GM19397 (cell line): ENCODE measurements around the gene GEMIN5.

Source experiments
- ATAC-seq: cut with Tn5 transposase; IDR thresholded peaks from one replicate; pipeline ENCODE4 v1.9.1; 2021; ENCODE audit warnings: mild to moderate bottlenecking, moderate library complexity; ENCODE audit not compliant: unreplicated experiment

The GEMIN5 gene

DNA sequence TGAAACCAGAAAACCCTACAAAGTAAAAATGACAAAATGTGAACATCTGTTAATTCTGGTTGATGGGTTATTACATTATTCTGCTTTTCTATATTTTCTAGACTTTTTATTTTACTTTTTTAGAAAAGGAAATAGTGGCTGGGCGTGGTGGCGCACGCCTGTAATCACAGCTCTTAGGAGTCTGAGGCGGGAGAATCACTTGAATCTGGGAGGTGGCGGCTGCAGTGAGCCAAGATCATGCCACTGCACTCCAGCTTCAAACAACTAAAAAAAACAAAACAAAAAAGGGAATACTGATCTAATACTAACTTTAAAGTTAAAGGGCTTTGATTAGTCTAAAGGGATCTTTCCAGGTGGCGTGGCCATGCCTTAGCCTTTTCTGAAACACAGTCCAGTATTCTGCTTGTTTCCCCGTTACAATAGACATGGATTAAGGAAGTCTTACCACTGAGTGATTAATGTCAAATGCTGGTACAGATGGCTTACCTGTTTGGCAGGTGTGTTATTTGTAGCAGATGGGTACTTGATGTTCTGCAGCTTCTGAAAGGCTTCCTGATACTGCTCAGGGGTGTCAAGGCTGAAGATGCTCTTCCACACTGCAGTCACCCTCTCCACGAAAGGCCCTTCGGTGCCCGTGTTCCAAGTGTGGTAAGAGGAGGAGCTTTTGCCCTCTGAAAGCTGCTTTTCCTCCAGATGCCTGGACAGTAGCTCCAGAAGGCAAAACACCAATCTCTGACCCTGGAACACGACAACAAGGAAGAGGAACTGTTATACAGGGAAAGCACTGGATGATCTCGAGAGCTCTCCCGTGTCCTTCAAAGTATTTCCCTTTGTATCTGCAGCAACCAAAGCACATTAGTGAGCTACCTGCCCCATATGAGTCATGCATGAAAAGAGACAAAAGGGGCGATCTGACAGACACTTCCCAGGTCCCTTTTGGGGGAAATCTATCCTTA, 42.1 kb downstream of the GEMIN5 start:
- ATAC-seq = no peak

GRCh38 chr5:154893381-154893780, 44.6 kb downstream of the GEMIN5 start:
- ATAC-seq = no peak

- ATAC-seq = no peak
Measured at GRCh38 chr5:154892369-154892771, 45.6 kb downstream of the GEMIN5 start.

- ATAC-seq = no peak
Measured at GRCh38 chr5:154885439-154885838, 52.6 kb downstream of the GEMIN5 start.

- no peak for ATAC-seq
Measured at GRCh38 chr5:154884424-154884823, 53.6 kb downstream of the GEMIN5 start.

GRCh38 chr5:154881986-154882385, 56.0 kb downstream of the GEMIN5 start:
- no peak for ATAC-seq

DNA sequence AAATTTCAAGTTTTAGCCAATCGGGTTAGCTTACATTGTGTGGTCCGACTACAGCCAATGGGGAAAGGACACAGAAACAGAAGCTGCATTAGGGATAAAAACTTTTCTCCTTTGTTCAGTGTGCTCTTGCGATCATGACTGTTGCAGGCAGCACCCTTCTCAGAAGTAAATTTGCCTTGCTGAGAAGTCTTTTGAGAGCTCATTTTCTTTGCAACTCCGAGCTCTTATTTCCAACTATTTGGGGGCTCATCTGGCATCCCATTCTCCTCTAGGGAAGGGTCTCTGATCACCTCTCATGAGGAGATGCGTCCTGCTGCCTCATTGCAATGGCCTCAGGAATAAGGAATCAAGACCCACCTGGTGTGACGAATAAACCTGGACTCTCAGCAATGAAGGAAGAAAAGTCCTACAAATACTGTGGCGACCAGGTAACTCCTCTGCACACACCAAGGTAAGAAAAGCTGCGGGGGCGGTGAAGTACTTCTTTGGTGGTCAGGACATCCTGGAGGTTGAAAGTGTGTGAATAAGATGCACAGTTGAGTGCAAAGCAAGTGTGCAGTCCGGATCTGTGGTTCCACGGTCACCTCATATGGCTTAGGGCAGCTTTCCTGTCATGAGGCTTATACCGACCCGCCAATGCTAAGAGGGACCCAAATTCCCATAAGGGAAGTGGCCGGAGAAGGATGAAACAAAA, 59.2 kb downstream of the GEMIN5 start:
- no peak for ATAC-seq

- ATAC-seq = no peak
Measured at GRCh38 chr5:154873791-154874331, 64.2 kb downstream of the GEMIN5 start.

GRCh38 chr5:154871734-154872133, 66.3 kb downstream of the GEMIN5 start:
- no peak for ATAC-seq

- no peak for ATAC-seq
Measured at GRCh38 chr5:154868702-154869101, 69.3 kb downstream of the GEMIN5 start.

DNA sequence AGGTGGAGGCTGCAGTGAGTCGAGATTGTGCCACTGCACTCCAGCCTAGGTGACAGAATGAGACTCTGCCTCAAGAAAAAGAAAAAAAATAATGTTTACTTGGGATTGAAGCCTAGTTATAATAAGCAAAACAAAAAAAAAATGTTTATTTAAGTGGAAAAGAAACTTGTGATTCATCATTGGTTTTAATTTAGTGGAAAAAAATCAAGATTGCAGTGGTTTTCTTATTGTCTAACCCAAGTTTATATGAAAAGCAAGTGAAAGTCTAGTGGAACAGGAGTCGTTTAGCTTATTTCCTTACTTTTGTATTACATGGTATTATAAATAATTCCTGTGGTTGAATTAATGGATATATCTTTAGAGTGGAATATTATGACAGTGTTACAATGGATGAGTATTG, 71.2 kb downstream of the GEMIN5 start:
- no peak for ATAC-seq

GRCh38 chr5:154865466-154866184, 72.4 kb downstream of the GEMIN5 start:
- ATAC-seq = no peak

GRCh38 chr5:154863291-154864080, 74.5 kb downstream of the GEMIN5 start:
- no peak for ATAC-seq

GRCh38 chr5:154862766-154863165, 75.2 kb downstream of the GEMIN5 start:
- no peak for ATAC-seq

DNA sequence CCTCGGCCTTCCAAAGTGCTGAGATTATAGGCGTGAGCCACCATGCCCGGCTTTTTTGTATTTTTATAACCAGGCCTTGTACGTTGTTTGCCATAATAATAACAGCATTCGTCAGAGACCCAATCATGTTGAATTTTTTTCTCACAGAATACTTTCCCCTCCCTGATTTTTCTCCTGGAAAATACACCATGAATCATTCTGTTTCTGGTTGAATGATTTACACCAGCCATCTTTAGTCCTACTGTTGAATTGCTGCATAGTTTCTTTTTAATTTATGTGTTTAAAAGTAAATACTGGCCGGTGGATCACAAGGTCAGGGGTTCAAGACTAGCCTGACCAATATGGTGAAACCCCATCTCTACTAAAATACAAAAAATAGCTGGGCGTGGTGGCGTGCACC, 76.1 kb downstream of the GEMIN5 start:
- no peak for ATAC-seq

DNA sequence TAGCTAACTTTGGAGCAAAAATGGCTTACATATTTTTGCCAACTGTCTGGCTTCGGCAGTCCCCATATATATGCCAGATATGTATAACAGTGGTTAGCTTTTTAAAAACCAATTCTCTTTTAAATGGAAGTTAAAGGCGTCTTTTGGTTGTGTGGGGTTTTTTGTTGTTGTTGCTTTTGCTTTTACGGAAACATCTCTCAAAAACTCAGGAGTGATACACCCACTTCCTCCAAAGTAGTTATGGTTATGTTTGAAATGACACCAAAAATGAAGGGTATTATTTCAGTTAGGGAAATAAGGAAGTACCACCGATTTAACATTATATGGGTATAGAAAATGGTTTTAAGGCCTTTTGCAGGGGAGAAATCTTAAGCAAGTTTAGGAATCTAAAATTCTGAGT, 77.2 kb downstream of the GEMIN5 start:
- ATAC-seq = no peak

- ATAC-seq = no peak
Measured at GRCh38 chr5:154860123-154860522, 77.9 kb downstream of the GEMIN5 start.

DNA sequence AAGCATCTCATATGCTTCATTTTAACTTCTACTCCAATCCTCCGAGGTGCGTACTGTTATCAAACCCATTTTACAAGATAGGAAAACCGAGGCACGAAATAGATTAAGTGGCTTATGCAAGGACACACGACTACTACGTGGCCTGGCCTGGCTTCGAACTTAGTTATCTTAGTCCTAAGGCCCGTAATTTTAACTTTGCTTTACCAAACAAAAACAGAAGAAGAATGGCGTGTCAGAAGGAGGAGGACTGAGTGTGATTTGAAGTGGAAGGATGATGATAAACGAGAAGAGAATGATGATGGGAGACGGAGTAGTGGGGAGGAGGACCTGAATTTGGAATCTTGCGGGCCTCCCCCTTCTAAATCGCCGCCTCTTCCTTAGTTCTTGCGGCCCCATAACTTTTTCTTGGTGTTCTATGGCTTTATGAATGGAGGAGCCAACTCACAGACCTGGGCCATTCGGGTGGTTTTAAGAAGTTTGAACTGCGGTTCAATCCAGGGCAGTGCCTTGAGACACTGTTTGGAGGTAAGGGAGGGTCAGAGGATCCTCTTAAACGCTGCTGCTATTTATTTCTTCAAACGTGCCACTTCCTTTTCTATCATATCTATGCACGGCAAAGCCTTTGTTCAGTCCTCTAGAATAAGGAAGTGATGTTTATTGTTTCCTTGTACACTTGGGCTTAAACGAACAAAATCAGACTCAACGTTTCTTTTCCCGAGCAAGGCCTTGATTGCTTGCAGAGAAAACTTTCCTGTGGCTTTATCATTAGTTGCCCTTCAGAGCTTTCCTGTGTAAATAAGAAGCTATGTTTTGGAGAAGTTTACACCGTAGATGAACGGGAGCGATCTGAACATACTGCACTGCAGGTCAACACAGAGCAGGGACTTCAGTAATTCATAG, 78.8 kb downstream of the GEMIN5 start:
- no peak for ATAC-seq

DNA sequence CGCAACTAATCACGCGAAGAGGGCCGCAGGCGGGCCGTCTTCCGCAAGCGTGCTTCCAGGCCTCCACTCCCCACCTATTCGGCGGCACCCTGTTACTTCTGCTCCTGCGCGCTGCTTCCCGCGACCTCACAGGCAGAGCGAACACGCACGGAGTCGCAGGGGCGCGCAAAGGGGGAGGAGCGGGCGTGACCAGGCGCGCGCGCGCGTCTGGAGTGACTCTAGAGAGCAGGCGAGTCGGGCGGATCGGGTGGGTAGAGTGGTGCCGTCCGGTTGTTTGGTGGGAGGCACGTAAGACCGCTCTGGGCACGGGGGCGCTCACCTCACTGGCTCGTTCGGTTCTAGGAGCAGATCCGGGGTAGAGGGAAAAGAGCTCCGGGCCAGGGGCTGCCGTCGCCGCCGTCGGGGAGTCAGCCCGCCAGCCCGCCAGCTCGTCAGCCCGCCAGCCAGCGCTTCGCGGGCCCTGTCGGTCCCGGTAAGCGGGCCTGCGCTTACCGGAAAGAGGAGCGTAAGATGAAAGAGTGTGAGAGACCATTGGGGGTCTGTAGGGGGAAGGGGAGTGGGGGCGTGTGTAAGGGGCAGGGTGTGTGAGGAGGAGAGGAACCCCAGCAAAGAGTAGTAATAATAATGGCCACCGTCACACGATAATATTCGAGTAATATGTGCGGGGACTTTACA, 79.6 kb downstream of the GEMIN5 start, which contains the start of gene CNOT8:
Gene CNOT8 (plus strand): TSS at position 331 of the 675 bp plus-strand sequence. CDS start 4,652 bp downstream, outside the sequence.
- ATAC-seq = peak; percentile 77
